Articular chondrocyte of knee joint (primary cell): Measurements from ENCODE around the gene RTL10. TPM values are rescaled to one million over a fixed set of nuclear protein-coding genes. Genes with fewer than 3 reads are reported as not detected.

Source experiments
- total RNA-seq: library from RNA; depleted of rRNA; stranded (reverse); fragments of >200 nt; gene quantifications from 2 replicates; pipeline ENCODE4 v1.2.3, GENCODE V29; 2012

Gene RTL10
- total RNA-seq, result 10.8 and 14.2 TPM in 2 replicates

GRCh38 chr22:19854778-19855503 lies at the start of gene RTL10, which contains the start of gene GNB1L:
TSS of gene RTL10 (minus strand) at chr22:19854874. CDS start at chr22:19852261, 2,613 bp downstream.
TSS of gene GNB1L (minus strand) at chr22:19854874. CDS start at chr22:19821355, 33,519 bp downstream.

Other genes starting within 250 kb of the RTL10 start
- 20.6 and 30.6 TPM in 2 replicates for gene SEPTIN5, start 140.4 kb downstream of the RTL10 start, total RNA-seq
- 1.4 and 2.6 TPM in 2 replicates for gene GP1BB, start 131.3 kb downstream of the RTL10 start, total RNA-seq
- under 0.01 TPM in 1 of 2 replicates, not detected in the other for gene TBX1, start 94.1 kb downstream of the RTL10 start, total RNA-seq
- 3.5 and 3.8 TPM in 2 replicates for gene GNB1L, start within 50 bp of the RTL10 start, total RNA-seq
- gene COMT, start 86.9 kb upstream of the RTL10 start, total RNA-seq, result 222 and 228 TPM in 2 replicates
- gene TXNRD2, start 86.9 kb upstream of the RTL10 start, total RNA-seq, result 13.3 and 16.5 TPM in 2 replicates
- 21.4 and 25.2 TPM in 2 replicates for gene ARVCF, start 161.9 kb upstream of the RTL10 start, total RNA-seq
- 44.9 and 51.9 TPM in 2 replicates for gene TANGO2, start 166.2 kb upstream of the RTL10 start, total RNA-seq
- 23.0 and 28.5 TPM in 2 replicates for gene DGCR8, start 225.4 kb upstream of the RTL10 start, total RNA-seq